ENCODE data around the gene CSNK2A1. TPM values are rescaled to one million over a fixed set of nuclear protein-coding genes. Genes with fewer than 3 reads are reported as not detected.
A peak's percentile ranks its signal among the peaks of the same experiment; 100 is the strongest.
"Not testable (repeated sequence)": the region's sequence is repeated elsewhere in the genome, so short reads cannot be mapped to it uniquely, and the experiment has no call there.

CSNK2A1 gene
- 102 and 116 TPM in 2 replicates for total RNA-seq (2012; rRNA removed)

DNA sequence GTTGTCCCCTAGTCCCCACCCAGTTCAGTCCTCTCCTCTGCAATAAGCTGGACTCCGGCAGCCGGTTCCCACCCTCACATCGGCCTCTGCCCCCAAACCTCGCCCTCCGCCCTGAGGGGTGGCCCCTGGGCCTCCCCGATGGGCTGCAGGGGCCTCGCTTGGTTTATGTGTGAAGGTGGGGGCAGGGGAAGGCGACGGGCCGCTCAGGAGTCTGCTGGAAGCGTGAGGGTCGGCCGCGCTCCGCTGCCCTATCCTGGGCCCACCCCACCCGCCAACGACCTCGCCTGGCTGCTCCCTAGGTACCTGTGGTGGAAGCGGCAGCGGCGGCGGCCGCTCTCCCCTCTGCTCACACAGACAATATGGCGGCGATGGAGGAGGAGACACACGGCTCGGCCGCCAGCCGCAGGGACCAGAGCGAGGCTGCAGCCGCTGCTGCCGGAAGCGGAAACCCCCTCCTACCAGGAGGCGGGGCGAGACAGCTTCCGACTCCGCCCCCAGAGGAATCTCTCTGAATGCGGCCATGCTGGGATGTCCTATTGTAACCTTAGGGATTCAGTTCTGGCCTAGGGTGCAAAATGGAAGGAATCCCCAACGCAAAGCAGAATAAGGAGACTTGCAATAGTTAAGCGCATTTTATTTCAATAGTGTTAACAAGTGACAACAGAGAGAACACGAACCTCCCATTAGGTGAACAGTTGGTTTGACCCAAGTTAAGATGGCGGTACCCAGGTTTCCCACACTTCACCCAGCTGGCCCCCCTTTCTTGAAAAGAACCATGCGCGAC is at the start of gene CSNK2A1:
TSS of gene CSNK2A1 (minus strand) at position 422 of the 784 bp plus-strand sequence. CDS start 35,239 bp downstream, outside the sequence.
- peaks cover 17% of the 10 kb centered on the region for H3K36me3 ChIP-seq (ENCODE audit: insufficient read depth, low read length)
- peaks cover 8% of the 10 kb centered on the region for H3K9me3 ChIP-seq (replicated peaks; ENCODE audit: low read length)
- H3K4me2 ChIP-seq (ENCODE audit: low read length), result peak within 1 kb of the TSS; percentile 87
- peaks cover 9% of the 10 kb centered on the region for H3K4me1 ChIP-seq (ENCODE audit: control insufficient read depth, insufficient read depth, low read length)
- peak within 1 kb of the TSS; percentile 96 for H3K4me3 ChIP-seq (ENCODE audit: low read length)
- peak within 1 kb of the TSS; percentile 88 for H3K9ac ChIP-seq (ENCODE audit: low read depth, low read length)
- peaks cover 16% of the 10 kb centered on the region for H3K27me3 ChIP-seq (ENCODE audit: control insufficient read depth, insufficient read depth, low read length)

GRCh38 chr20:592506-592905 is 48.9 kb upstream of the CSNK2A1 start:
- Histone ChIP-seq H3K4me2 (ENCODE audit: low read length) (no peak overlapping the region), H3K27me3 (ENCODE audit: control insufficient read depth, insufficient read depth, low read length) (peaks cover 23% of the 10 kb centered on the region), H3K4me3 (ENCODE audit: low read length) (no peak overlapping the region), H3K9me3 (replicated peaks; ENCODE audit: low read length) (no peaks in the 10 kb centered on the region), H3K9ac (ENCODE audit: low read depth, low read length) (no peak overlapping the region), H3K36me3 (ENCODE audit: insufficient read depth, low read length) (no peaks in the 10 kb centered on the region), H3K4me1 (ENCODE audit: control insufficient read depth, insufficient read depth, low read length) (no peaks in the 10 kb centered on the region)

GRCh38 chr20:591941-592340 is 48.4 kb upstream of the CSNK2A1 start:
- no peak overlapping the region for H3K9ac ChIP-seq (ENCODE audit: low read depth, low read length)

GRCh38 chr20:588932-589672 is 45.5 kb upstream of the CSNK2A1 start:
- Histone ChIP-seq H3K27me3 (ENCODE audit: control insufficient read depth, insufficient read depth, low read length) (peaks cover 30% of the 10 kb centered on the region), H3K4me2 (ENCODE audit: low read length) (no peak overlapping the region), H3K4me3 (ENCODE audit: low read length) (no peak overlapping the region), H3K9me3 (replicated peaks; ENCODE audit: low read length) (no peaks in the 10 kb centered on the region), H3K9ac (ENCODE audit: low read depth, low read length) (no peak overlapping the region), H3K36me3 (ENCODE audit: insufficient read depth, low read length) (no peaks in the 10 kb centered on the region), H3K4me1 (ENCODE audit: control insufficient read depth, insufficient read depth, low read length) (no peaks in the 10 kb centered on the region)

More at GRCh38 chr20:591941-592340, 48.4 kb upstream of the CSNK2A1 start:
- Histone ChIP-seq H3K36me3 (ENCODE audit: insufficient read depth, low read length) (no peaks in the 10 kb centered on the region), H3K9me3 (replicated peaks; ENCODE audit: low read length) (no peaks in the 10 kb centered on the region), H3K4me2 (ENCODE audit: low read length) (no peak overlapping the region), H3K4me3 (ENCODE audit: low read length) (no peak overlapping the region), H3K27me3 (ENCODE audit: control insufficient read depth, insufficient read depth, low read length) (peaks cover 23% of the 10 kb centered on the region), H3K4me1 (ENCODE audit: control insufficient read depth, insufficient read depth, low read length) (no peaks in the 10 kb centered on the region)

GRCh38 chr20:588476-588875 is 44.9 kb upstream of the CSNK2A1 start:
- H3K36me3 ChIP-seq (ENCODE audit: insufficient read depth, low read length), result no peaks in the 10 kb centered on the region
- no peak overlapping the region for H3K4me3 ChIP-seq (ENCODE audit: low read length)

DNA sequence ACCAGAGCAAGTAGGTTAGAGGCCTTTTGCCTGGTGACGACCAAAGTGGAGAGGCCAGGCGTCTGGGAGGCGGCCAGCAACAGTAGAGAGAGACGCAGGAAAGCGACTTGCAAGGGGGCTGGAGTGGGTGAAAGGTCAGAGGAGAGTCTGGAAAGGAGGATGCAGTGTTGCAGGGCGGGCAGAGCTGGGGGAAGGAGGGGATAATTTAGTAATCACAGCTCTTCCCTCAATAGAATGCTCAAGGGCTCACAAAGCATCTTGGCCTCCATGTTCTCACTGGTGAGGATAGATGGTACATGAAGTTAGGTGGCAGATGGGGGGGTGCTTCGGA is 41.3 kb upstream of the CSNK2A1 start:
- Histone ChIP-seq H3K9me3 (replicated peaks; ENCODE audit: low read length) (no peaks in the 10 kb centered on the region), H3K9ac (ENCODE audit: low read depth, low read length) (no peak overlapping the region), H3K27me3 (ENCODE audit: control insufficient read depth, insufficient read depth, low read length) (peaks cover 38% of the 10 kb centered on the region), H3K4me2 (ENCODE audit: low read length) (no peak overlapping the region), H3K4me1 (ENCODE audit: control insufficient read depth, insufficient read depth, low read length) (no peaks in the 10 kb centered on the region), H3K36me3 (ENCODE audit: insufficient read depth, low read length) (no peaks in the 10 kb centered on the region), H3K4me3 (ENCODE audit: low read length) (no peak overlapping the region)

More at GRCh38 chr20:588476-588875, 44.9 kb upstream of the CSNK2A1 start:
- Histone ChIP-seq H3K4me2 (ENCODE audit: low read length) (no peak overlapping the region), H3K27me3 (ENCODE audit: control insufficient read depth, insufficient read depth, low read length) (peaks cover 31% of the 10 kb centered on the region), H3K9ac (ENCODE audit: low read depth, low read length) (no peak overlapping the region), H3K9me3 (replicated peaks; ENCODE audit: low read length) (no peaks in the 10 kb centered on the region), H3K4me1 (ENCODE audit: control insufficient read depth, insufficient read depth, low read length) (no peaks in the 10 kb centered on the region)

GRCh38 chr20:584161-584970 is 40.8 kb upstream of the CSNK2A1 start:
- no peaks in the 10 kb centered on the region for H3K36me3 ChIP-seq (ENCODE audit: insufficient read depth, low read length)
- no peak overlapping the region for H3K9ac ChIP-seq (ENCODE audit: low read depth, low read length)
- no peaks in the 10 kb centered on the region for H3K9me3 ChIP-seq (replicated peaks; ENCODE audit: low read length)
- peaks cover 38% of the 10 kb centered on the region for H3K27me3 ChIP-seq (ENCODE audit: control insufficient read depth, insufficient read depth, low read length)
- no peak overlapping the region for H3K4me2 ChIP-seq (ENCODE audit: low read length)
- H3K4me3 ChIP-seq (ENCODE audit: low read length), result no peak overlapping the region
- H3K4me1 ChIP-seq (ENCODE audit: control insufficient read depth, insufficient read depth, low read length), result no peaks in the 10 kb centered on the region

DNA sequence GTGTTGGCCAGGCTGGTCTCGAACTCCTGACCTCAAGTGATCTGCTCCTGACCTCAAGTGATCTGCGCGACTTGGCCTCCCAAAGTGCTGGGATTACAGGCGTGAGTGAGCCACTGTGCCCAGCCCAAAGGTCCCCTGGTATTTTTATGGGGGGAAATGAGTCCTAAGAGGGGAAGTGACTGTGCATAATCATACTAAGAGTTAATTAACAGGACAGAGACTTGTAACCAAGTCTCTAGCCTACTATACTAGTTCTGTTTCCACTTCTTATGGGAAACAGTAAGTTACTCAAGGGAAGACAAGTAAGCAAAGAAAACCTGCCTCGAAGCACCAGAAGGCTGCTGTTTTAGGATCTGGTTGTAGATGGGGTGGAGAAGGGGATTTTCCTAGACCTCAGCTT is 38.6 kb upstream of the CSNK2A1 start:
- Histone ChIP-seq H3K9me3 (replicated peaks; ENCODE audit: low read length) (no peaks in the 10 kb centered on the region), H3K4me3 (ENCODE audit: low read length) (no peak overlapping the region), H3K4me1 (ENCODE audit: control insufficient read depth, insufficient read depth, low read length) (no peaks in the 10 kb centered on the region), H3K27me3 (ENCODE audit: control insufficient read depth, insufficient read depth, low read length) (peaks cover 34% of the 10 kb centered on the region), H3K4me2 (ENCODE audit: low read length) (no peak overlapping the region), H3K36me3 (ENCODE audit: insufficient read depth, low read length) (no peaks in the 10 kb centered on the region), H3K9ac (ENCODE audit: low read depth, low read length) (no peak overlapping the region)

- not testable (repeated sequence) for H3K9me3 ChIP-seq (replicated peaks; ENCODE audit: low read length); H3K4me3 ChIP-seq (ENCODE audit: low read length); H3K4me2 ChIP-seq (ENCODE audit: low read length); H3K36me3 ChIP-seq (ENCODE audit: insufficient read depth, low read length); H3K4me1 ChIP-seq (ENCODE audit: control insufficient read depth, insufficient read depth, low read length); H3K9ac ChIP-seq (ENCODE audit: low read depth, low read length)
- peaks cover 34% of the 10 kb centered on the region for H3K27me3 ChIP-seq (ENCODE audit: control insufficient read depth, insufficient read depth, low read length)
Observed at GRCh38 chr20:578940-579690, 35.5 kb upstream of the CSNK2A1 start.

- no peaks in the 10 kb centered on the region for H3K4me1 ChIP-seq (ENCODE audit: control insufficient read depth, insufficient read depth, low read length)
- no peak overlapping the region for H3K4me2 ChIP-seq (ENCODE audit: low read length)
- H3K9ac ChIP-seq (ENCODE audit: low read depth, low read length), result no peak overlapping the region
- peaks cover 42% of the 10 kb centered on the region for H3K27me3 ChIP-seq (ENCODE audit: control insufficient read depth, insufficient read depth, low read length)
- H3K4me3 ChIP-seq (ENCODE audit: low read length), result no peak overlapping the region
- H3K9me3 ChIP-seq (replicated peaks; ENCODE audit: low read length), result no peaks in the 10 kb centered on the region
- H3K36me3 ChIP-seq (ENCODE audit: insufficient read depth, low read length), result no peaks in the 10 kb centered on the region
Observed at GRCh38 chr20:577167-577791, 33.7 kb upstream of the CSNK2A1 start.

Measured in skeletal muscle satellite cell (primary cell).